Stimulated activated CD4-positive, alpha-beta T cell treated with anti-CD3 and anti-CD28 coated beads, Interleukin-2, amount 100 ng/mL, for 4 hours (primary cell): ENCODE results near the gene GPR107.
A peak's percentile ranks its signal among the peaks of the same experiment; 100 is the strongest.

Experiments used
- DNase-seq: peaks from one replicate; pipeline ENCODE4 v3.0.0-alpha.2; 2020; ENCODE audit warnings: low read depth

GPR107 gene

GRCh38 chr9:130110166-130110565, 56.5 kb downstream of the GPR107 start:
- DNase-seq = no peak

GRCh38 chr9:130110596-130111021, 56.9 kb downstream of the GPR107 start:
- no peak for DNase-seq

- no peak for DNase-seq
Observed at GRCh38 chr9:130111786-130112537, 58.3 kb downstream of the GPR107 start.

GRCh38 chr9:130112538-130113151, 58.9 kb downstream of the GPR107 start:
- no peak for DNase-seq

- DNase-seq = no peak
Observed at GRCh38 chr9:130114741-130115140, 61.0 kb downstream of the GPR107 start.

- DNase-seq = no peak
Observed at GRCh38 chr9:130116346-130116745, 62.6 kb downstream of the GPR107 start.

GRCh38 chr9:130117376-130117775, 63.7 kb downstream of the GPR107 start:
- no peak for DNase-seq

GRCh38 chr9:130117816-130118632, 64.3 kb downstream of the GPR107 start:
- DNase-seq = no peak

- DNase-seq = no peak
Observed at GRCh38 chr9:130118841-130119518, 65.3 kb downstream of the GPR107 start.

- no peak for DNase-seq
Observed at GRCh38 chr9:130119519-130120298, 66.0 kb downstream of the GPR107 start.

GRCh38 chr9:130120299-130120587, 66.5 kb downstream of the GPR107 start:
- DNase-seq = no peak

GRCh38 chr9:130120832-130121231, 67.1 kb downstream of the GPR107 start:
- no peak for DNase-seq

GRCh38 chr9:130122456-130122855, 68.8 kb downstream of the GPR107 start:
- DNase-seq = no peak

GRCh38 chr9:130124085-130124860, 70.6 kb downstream of the GPR107 start:
- no peak for DNase-seq

GRCh38 chr9:130126721-130127433, 73.2 kb downstream of the GPR107 start:
- DNase-seq = no peak

GRCh38 chr9:130128251-130128650, 74.5 kb downstream of the GPR107 start:
- peak; percentile 66 for DNase-seq

- peak; percentile 61 for DNase-seq
Observed at GRCh38 chr9:130128733-130129431, 75.2 kb downstream of the GPR107 start.

GRCh38 chr9:130129432-130130061, 75.8 kb downstream of the GPR107 start:
- no peak for DNase-seq

- DNase-seq = no peak
Observed at GRCh38 chr9:130132746-130133145, 79.0 kb downstream of the GPR107 start.
